HG02970 (cell line): Measurements from ENCODE around the gene OPCML.

Experiments
- ATAC-seq: cut with Tn5 transposase; IDR thresholded peaks from one replicate; pipeline ENCODE4 v1.9.1; 2021; ENCODE audit warnings: mild to moderate bottlenecking, moderate library complexity, moderate number of reproducible peaks; ENCODE audit not compliant: unreplicated experiment, low FRiP score

Gene OPCML

DNA sequence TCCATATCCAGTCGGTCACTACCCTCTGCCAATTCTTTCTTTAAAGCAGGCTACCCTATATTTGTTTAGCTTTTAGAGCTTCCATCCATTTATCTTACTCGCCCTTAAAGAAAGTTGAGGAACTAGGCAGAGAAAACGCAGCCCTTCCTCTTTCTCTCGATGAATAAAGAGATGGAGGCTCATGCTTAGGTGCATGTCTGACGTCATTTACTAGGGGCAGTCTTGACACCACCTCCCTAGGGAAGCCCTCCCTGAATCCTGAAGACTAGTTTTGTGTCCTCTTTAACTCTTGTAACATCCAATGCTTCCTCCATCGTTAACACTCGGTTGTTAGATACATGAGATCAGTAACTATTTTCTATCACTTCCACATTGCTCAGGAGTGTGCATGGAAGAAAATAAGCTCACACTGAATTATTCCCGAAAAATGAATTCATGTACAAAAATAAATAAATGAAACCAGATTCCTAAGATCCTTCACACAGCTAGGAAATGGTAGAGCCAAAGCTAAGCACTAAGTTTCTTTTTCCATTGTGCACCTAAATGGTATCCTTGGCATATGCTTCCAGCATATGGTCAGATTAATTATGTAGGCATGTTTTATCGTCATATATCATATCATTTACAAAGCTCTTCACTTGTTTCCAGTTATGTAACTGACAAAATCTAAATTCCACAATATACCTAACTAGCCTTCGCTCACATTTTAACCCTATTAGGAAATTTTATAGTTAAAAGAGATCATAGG, 291.2 kb downstream of the OPCML start:
- ATAC-seq, result no peak

DNA sequence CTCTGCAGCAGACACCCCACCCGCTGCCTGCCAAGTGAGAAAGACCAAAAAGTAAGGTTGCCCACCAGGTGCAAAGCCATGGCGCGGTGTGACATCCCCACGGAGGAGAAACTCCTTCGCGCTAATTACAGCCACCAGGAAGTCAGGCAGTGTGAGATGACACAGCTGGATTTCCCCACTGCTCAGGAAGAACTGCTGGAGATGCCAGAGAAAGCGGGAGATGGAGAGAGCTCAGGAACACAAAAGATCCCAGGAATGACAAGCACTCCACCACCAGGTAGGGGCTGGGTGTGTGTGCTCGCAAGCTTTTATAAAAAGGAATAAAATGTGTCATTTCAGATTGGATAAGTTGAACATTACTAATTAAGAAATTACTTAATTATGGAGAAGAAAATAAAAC, 292.7 kb downstream of the OPCML start:
- ATAC-seq, result no peak

DNA sequence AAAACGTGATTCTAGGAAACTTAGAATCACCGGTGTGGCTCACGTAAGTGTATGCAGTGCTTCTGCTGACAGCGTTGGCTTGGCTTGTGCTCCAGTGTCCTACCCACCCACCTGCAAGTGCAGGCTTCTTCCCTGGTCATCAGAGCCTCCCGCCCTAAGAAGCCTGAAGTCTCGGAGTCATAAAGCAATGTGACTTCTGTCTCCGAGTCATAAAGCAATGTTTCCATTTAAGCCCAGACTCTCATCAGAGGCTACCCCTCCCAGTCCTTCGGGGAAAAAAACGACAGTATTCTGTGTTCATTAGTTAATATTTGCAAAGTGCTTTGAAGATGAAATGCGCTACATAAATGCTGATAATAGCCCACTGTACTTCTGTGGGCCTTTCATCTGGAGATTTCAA, 293.8 kb downstream of the OPCML start:
- ATAC-seq, result no peak

DNA sequence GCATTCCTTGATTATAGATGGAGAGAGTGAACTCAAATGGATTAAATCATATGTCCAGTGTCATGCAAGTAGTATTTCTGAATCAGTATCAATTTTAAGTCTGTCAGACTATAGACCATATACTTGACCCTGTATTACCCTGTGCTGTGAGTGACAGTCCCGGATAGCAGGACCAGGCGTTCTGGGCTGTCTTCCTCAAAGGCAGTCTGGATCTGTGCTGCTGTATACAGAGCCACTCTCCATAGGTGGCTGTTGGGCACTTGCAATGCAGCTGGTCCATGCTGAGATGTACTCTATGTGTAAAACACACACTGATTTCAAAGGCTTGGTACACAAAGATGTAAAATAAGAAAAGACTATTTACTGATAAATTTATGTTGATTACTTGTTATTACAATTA, 294.3 kb downstream of the OPCML start:
- no peak for ATAC-seq

DNA sequence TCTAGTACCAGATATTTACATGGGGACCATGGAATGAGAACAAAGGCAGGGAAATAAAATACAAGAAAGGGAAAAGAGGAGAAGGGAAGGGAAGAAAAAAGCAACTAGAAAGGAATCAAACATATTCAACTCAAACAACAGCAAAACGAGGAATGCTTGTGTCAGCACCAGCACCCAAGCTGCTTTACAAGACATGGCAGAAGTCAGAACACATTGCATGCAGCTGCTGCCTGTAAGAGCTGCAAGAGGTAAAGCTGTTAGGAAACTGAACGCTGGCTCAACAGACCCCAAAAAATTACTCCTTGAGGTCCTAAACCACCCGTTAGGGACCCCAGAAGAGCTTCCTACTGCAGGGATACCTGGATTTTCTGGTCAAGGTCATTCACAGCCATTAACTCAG, 296.9 kb downstream of the OPCML start:
- no peak for ATAC-seq

DNA sequence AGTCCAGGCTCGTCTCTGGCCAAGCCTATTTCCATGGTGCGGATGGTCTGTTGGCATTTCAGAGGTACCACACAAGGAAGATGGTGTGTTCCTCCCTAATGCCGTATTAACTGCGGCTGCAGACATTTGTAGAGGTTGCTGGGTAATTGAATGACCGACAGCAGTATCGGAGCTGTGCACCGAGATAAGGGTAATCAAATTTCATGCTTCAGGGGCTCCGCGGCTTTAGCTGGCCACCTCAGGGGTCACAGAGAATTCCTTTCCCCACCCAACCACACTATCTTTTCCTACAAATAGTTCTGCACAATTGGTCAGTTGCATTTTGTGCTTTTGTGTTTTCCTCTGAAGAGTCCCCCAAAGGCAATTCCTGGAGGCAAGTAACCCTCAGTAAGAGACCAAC, 297.4 kb downstream of the OPCML start:
- ATAC-seq, result no peak

DNA sequence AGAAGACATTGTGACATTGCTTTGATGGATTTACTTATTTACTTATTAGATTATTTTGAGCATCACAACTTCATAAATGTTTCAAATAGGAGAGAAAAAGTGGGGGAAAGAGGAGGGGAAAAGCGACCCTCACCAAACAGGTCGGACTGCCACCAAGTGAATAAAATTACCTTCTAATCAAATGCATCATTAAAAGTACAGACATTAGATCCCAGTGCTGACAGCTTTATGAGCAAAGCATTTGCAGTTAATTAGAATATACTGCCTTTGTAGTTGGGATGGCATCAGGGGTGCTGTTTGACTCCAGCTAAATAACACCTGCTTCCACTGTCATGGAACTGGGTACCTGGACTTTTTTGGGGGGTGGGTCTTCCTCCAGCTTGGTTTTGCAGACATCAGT, 299.6 kb downstream of the OPCML start:
- ATAC-seq, result no peak

DNA sequence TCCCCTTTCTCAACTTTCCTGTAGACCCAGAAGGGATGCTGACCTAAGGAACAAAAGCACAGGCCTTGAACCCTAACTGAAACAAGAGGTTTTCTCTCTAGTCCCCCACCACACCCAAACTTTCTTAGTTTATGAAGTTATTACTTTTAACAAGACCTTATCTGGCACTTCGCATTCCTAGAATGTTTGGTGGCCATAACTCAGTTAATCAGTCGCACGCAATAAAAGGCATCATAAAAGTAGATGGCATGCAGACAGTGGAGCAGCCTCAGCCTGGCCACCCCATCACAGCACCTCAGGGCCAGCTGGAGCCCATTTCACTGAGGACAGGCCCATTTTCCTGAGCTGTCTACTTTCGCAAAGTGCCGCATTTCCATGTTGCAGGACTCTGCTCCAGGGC, 301.9 kb downstream of the OPCML start:
- no peak for ATAC-seq

DNA sequence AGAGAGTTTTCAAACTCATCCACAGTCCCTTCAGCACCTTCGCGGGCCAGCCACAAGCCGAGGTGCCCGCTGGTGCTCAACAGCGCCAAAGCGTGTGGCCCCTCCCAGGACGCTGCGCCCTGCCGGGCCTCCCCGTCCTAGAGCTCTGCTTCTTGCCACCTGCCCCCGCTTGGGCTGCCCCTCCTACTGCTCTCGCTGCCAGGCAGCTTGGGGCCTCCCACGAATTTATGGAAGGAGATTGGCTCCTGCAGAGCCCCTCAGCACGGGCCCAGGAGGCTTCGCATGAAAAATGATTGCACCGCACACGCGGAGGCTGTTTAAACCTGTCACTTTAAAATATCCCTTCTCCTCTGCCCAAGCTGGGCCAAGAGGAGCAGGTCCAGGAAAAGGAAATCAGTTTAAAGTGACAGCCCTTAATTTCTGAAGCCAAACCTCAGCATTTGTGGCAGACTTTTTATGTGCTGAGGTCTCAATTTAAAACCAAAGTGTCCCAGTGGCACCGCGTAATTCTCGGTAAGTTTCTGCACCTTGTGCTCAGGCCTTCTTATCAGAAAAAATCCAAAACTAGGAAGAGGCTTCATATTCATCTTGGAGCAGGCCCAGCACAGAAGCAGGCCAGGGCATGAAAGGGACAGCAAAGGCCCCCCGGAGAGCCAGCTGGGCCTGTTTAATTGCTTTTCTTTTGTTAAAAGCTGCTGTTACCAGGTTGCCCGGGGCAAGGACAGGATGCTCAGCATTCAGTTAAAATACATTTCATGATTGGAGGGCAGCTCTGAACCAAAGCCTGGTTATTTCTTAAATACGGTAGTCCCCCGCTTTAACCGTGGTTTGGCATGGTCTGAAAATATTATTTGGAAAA, 303.6 kb downstream of the OPCML start:
- no peak for ATAC-seq

DNA sequence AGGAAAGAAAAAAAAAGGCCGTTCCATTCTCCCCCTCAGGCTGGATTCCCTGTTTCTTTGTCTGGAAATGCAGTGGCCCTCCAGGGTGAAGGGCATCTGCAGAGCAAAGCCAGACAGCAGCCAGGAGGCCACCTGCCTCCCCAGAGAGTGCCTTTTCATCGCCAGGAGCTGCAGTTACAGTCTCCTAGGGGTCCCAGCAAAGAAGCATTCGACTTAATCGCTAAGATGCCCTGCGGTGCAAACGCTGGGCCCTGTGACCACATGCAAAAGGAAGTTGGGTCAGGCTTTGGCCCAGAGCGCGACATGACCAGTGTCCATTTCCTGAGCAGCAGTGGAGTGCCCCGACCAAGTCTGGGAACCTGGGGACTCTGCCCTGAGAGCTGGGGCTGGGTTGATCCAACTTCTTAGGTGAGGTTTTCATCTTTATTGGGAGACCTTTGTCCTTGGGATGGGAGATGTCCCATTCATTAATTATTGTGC, 304.6 kb downstream of the OPCML start:
- ATAC-seq, result no peak

DNA sequence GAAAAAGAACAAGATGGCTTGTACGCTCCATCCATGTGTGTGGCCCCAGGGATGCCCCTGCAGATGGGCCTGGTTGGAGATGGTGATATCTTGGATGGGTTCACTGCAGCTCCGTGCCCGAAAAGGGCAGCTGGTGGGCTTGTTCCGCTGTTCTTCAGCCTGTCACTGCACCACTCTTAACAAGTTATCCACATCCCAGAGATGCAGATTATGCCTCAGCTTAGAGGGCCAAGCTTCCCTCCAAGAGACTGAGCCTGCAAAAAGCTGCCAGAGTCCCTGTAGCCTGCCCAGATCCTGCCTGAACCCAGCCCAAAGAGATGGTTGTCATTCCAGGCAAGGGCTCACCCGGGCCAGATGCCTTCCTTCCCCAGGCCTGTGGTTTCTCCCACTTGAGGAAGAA, 308.0 kb downstream of the OPCML start:
- ATAC-seq, result no peak

DNA sequence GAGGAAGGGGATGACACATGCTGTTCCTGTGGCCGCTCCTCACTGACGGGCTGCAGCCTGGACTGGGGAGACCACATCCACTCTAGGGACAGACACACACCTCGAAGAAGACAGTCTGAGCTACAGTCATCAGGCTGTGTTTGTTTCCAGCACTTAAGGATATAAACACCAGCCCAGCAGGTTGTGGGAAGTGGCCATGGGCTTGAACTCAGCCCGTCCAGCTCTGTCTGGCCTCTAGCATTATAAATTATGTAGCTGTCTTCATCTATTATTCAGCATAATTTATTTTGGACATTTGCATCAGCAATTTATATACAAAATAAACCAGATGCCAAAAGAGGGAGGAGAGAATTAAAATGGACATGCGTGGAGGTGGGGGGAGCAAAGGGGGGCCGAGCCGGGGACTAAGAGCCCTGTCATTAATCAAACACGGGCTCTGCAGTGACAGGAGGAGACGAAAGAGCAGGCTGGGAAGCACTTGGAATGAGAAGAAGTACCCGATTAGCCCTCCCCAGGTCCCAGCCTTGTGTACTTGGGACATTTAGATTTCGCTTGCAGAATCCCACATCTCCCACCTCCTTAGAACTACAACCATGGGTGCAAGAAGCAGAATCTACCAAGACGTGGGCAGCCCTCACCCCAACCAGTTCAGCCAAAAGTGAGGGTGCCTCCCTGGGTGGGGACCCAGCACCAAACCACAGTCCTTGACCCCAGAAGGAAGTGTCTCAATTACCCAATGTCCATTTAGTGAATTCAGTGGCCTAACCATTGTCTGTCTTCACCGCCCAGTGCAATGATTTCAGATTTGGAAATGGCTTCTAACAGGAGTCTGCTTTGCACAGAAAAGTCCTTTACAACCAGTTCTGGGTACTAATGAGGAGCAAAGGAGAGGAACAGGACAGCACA, 309.6 kb downstream of the OPCML start:
- ATAC-seq, result no peak

DNA sequence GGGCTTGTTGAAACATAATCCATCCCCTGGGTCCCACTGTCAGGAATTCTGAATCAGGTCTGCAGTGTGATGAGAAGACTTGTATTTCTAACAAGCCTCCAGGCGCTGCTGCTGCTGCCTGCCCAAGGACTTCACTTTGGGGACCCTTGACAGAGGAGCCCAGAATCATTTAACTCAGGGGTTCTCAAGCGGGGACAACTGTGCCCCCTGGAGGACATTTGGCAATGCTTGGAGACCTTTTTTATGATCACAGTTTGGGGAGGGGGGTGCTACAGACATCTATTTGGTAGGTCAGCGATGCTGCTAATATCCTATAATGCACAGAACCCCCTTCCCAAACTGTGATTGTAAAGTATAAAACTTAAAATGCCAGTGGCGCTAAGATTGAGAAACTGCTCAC, 312.8 kb downstream of the OPCML start:
- ATAC-seq, result no peak

DNA sequence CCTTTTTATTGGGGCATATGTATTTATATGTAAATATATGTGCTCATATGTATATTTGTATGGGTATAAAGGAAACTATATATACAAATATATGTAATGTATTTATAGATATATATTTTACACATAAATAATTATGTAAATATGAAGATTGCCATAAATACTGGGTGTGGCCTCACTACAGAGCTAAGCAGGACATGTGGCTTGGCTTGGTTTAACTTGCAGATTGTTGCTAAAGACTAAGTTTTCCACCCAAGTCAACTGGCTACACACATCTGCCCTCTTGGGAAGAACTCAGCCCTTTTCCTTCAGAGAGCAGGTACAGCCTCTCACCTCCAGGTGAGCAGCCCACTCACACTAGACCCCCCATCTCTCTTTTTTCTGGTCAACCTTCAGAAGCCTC, 315.5 kb downstream of the OPCML start:
- no peak for ATAC-seq

DNA sequence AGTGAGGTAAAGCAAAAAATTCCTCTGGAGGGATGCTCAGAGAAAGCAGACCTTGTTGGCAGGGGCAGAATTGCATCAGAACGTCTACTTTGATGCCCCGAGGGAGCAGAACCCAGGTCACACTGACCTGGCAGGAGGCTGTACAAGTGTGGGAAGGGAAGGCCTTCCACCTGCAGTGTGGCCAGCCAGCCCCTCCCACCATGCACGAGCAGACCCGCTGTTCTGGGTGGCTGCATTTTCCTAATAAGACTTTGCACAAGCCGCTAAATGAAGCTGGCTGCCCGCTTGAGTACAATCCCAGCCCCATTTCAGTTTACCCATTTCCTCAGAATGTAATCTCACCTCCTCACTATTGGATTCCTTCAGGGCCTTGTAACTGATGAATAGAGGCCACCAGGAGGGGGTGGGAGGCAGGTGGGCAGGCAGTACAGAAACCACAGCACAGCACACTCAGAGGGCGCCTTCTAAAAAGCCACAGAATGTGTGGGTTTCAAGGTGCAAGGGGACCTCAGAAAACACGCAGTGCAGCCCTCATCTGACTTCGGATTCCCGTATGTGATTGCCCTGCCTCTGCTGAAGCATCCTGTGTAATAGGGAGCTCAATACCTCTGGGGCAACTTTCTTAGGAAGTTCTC, 316.6 kb downstream of the OPCML start:
- ATAC-seq, result no peak

DNA sequence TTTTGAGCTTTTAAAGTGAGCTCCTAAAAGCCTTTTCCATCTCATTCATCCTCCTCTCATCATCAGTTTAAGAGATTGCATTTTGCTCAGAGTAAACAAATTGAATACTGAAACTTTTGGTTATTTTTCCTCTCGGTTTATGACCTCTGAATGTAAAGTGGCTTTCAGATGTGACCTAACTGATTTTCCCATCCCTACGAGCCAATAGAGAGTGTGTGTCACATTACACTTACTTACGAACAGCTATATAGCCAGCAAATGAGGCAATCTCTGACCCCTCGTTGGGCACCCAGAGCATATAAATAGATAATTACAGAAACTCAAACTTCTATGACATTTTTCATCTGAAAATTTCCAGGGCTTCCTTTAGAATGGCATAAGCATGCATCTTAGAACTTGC, 317.7 kb downstream of the OPCML start:
- no peak for ATAC-seq

DNA sequence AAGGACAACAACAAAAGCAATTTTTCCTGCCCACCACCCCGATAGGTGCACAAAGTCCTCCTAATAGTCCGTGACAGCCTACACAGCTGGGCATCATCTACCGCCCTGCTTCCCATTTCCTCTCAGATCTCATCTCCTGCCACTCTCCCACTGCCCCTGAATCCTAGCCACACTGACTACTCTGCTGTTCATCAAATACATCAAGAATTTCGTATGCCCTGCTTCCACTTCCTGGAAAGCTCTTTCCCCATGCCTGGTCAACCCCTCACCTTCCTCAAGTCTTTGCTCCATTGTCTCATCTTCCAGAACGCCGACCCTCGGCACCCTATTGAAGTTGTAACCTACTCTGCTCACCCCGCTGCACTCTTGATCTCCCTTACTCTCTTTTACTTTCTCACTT, 320.1 kb downstream of the OPCML start:
- no peak for ATAC-seq

DNA sequence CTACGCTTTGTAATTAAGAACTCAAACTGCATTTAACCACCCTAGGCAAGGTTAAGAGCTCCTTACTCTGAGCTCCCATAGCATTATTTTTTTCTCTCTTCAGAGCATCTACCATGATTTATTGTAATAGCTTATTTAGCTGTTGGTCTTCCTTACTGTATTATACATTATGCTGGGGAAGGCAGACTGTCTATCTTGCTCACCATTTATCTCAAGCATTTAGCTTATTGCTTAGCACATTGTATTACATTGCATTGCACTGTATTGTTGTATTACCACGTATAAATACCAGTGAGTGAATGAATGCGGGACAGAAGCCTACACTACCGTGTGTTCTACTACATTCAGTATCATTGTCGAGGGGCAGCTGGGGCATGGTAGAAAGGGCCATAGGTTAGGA, 324.3 kb downstream of the OPCML start:
- no peak for ATAC-seq

DNA sequence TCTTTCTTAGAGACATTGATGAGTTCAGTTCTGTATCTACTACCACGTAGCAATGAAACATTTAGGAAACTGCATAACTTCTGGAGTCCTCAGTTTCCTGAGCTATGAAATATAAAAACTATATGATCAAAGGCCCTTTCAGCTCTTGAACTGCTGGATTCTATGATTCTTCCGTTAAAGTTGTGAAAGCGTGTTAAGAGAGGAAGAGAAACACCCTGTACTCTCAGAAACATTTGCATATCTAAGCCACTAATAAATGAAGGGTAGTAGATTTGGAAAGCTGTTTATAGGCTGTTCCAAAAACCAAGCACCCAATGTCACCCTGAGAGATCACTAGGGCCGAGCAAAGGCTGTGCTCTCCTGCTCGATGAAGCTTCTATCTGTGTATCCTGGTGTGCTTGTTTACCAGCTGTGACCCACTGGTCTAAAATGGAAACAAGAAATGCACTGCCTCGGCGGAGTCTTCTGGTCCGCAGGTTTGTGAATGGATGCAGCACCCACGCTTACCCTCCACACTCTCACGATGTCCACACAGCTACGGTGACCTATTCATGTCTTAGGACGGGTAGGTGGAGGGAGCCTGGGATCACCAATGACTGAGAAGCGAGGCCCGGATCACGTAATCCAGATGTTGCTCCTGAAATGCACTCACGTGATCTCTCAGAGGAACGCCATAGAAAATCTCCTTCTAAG, 325.8 kb downstream of the OPCML start:
- no peak for ATAC-seq

DNA sequence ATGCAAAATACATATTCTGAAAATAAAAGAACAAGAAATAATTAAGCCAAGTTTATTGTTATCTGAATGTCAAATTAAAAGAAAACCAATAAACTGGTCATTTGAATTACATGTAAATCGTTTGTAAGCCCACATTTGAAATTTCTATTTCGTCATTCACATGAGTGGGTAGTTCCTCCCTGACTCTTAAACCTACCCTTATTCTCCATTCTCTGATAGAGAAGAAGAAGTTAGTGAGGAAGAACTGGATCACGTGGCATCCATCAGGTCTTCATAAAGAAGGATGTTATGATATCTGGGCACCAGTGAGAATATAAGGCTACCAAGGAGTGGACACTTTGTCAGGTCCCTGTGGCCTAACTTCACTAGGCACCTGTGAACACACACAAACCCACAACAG, 328.1 kb downstream of the OPCML start:
- no peak for ATAC-seq
